HG03432 (cell line): ENCODE results near the gene ANKZF1.
A peak's percentile ranks its signal among the peaks of the same experiment; 100 is the strongest.
"Not testable (repeated sequence)": the region's sequence is repeated elsewhere in the genome, so short reads cannot be mapped to it uniquely, and the experiment has no call there.

Experiments
- ATAC-seq: cut with Tn5 transposase; IDR thresholded peaks from one replicate; pipeline ENCODE4 v1.9.1; 2021; ENCODE audit warnings: mild to moderate bottlenecking, moderate library complexity; ENCODE audit not compliant: unreplicated experiment

Gene ANKZF1

DNA sequence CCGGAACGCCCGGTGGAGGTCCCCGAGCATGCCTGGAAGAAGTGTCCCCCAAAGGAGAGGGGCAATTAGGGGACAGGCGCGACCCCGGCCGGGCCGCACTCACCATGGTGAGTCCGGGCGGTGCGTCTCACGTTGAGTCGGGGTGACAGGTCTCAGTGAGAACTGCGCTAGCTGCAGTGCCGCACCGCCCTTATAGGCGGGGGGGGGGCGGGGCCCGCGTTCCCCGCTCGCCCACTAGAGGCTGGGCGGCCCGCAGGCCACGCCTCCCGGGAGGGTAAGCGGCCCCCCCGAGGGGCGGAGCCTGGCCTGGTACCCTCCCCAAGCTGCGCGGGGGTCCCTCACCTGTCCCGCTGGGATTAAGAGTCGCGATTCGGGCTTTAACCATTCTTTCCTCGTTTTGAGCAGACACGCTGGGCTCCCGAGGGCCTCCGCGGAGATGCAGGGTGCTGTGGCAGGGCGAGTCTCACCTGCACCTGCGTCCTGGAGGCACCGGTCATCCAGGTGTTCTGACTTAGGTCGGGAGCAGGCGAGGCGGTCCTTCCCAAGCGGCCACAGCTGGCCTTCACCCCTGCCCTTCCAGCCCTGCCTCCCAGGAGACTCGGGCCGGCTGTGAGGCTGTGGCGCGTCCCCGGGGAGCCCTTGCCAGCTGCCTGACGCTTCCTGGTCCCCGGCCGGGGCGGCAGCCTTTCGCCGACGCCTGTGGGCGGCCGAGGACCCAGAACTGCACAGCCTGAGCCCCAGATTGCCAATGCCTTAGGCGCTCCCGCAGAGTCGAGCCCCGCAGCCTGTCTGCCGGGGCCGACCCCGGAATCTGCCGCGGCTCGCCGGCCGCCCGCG, 24.4 kb downstream of the ANKZF1 start, which contains the start of gene TUBA4A:
TUBA4A (minus strand) TSS at position 166 of the 837 bp plus-strand sequence; CDS start at position 106, 60 bp downstream.
- ATAC-seq = peak; percentile 65

DNA sequence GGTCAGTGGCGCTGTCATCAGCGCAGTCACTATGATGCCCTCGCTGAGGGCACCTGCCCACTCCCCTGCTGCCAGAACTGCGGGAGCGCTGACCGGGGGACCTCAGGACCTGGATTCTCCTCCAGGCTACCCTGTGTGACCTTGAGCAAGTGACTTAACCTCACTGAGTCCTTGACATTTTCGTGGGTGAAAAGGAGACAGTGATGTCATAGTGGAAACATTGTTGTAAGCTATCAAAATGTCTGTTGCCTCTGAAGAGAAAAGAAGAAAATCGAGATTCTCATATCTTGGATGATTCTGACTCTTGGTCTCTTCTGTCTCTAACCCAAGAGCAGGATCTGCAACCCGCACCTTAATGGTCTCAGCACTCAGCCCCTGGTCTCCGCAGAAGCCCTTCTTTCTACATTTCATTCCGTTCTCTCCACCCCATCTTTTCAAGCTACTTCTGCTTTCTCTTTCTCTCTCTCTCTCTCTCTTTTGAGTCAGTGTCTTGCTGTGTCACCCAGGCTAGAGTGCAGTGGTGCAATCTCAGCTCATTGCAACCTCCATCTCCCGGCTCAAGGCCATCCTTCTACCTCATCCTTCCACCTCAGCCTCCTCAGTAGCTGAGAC, 25.1 kb downstream of the ANKZF1 start:
- peak; percentile 34 for ATAC-seq

GRCh38 chr2:219258942-219259341, 29.3 kb downstream of the ANKZF1 start:
- ATAC-seq = not testable (repeated sequence)

GRCh38 chr2:219261024-219261855, 31.6 kb downstream of the ANKZF1 start:
- no peak for ATAC-seq

DNA sequence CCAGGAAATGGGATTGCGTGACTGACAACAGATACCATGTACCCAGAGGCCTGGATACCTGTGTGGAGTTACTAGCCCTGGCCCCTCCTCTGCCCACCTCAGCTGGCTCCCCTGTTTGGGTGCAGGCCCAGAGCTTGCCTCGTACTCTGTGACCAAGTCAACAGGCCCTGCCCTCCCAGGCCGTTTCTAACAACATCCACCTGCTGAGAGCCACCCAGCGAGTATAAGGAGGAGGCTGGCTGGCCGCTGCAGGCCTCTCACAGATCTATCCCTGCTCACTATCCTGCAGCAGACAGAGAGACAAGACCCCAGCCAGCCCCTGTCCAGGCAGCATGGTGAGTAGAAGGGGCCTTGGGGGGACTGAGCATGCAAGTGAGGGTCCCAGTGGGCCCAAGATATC, 36.6 kb downstream of the ANKZF1 start:
- ATAC-seq = no peak

DNA sequence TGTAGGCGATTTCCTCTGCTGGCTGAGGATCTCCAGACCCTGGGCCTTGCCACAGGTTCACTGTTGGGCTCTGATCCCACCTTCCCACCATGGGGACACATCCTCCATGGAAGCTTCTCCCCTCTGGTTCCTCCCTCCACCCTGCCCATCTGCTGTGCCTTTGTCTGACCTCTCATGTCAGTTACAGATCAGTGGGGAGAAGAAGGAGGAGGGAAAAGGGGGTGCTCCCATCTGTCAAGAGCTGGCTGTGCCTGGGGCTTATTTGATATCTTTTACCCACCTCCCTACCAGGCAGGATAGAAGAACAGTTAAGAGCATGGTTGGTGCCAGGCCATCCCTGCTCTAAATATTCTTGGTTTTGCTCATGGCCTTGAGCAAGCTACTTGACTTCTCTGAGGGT, 37.3 kb downstream of the ANKZF1 start:
- no peak for ATAC-seq

- no peak for ATAC-seq
Observed at GRCh38 chr2:219268294-219268693, 38.7 kb downstream of the ANKZF1 start.

GRCh38 chr2:219269362-219270054, 39.9 kb downstream of the ANKZF1 start:
- ATAC-seq = no peak

DNA sequence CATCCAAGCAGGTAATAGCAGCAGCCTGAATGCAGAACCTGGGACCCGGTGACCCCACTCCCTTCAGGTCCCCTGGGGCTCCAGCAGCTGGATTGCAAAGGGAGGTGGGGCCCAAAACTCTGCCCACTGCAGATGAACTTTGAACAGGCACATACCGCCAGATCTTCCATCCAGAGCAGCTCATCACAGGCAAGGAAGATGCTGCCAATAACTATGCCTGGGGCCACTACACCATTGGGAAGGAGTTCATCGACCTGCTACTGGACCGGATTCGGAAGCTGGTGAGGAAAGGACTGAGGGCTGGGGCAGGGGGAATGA, 40.4 kb downstream of the ANKZF1 start:
- ATAC-seq = no peak

DNA sequence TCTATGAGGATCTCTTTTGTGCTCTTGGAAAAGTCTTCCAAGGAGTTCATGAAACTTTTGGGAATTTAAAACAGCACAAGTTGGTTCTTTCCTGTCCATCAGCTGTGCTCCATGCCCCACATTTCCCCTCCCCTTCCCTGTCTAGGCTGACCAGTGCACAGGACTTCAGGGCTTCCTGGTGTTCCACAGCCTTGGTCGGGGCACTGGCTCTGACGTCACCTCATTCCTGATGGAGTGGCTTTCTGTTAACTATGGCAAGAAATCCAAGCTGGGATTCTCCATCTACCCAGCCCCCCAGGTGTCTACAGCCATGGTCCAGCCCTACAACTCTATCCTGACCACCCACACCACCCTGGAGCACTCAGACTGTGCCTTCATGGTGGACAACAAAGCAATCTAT, 41.4 kb downstream of the ANKZF1 start:
- no peak for ATAC-seq

DNA sequence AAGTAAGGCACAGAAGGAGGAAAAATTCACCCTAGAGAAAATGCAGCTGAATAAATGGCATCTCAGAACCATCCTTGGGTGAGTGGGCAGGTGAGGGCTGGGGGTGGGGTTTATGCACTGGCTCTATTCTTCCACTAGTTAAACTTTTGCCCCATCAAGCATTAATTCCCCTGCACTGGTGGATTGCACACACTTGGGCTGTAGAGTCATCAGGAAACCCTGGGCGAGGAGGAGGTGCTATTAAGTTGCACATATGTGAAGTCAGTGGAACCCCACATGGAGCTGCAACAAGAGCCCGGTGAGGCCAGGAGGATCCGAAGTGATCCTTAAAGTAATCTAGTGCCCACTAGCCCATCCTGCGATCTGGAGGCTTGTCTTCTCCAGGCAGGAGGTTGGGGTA, 42.8 kb downstream of the ANKZF1 start:
- no peak for ATAC-seq

DNA sequence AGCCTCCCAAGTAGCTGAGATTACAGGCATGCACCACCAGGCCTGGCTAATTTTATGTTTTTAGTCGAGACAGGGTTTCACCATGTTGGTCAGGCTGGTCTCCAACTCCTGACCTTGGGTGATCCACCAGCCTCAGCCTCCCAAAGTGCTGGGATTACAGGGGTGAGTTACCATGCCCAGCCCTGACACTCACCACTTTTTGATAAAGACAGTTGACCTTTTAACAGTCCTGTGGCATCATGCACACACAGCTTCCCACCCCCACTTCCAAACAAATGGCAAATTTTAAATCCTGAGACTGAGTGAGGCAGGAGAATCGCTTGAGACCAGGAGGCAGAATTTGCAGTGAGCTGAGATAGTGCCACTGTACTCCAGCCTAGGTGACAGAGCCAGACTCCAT, 43.4 kb downstream of the ANKZF1 start:
- ATAC-seq = no peak

- no peak for ATAC-seq
Observed at GRCh38 chr2:219273937-219274336, 44.3 kb downstream of the ANKZF1 start.

DNA sequence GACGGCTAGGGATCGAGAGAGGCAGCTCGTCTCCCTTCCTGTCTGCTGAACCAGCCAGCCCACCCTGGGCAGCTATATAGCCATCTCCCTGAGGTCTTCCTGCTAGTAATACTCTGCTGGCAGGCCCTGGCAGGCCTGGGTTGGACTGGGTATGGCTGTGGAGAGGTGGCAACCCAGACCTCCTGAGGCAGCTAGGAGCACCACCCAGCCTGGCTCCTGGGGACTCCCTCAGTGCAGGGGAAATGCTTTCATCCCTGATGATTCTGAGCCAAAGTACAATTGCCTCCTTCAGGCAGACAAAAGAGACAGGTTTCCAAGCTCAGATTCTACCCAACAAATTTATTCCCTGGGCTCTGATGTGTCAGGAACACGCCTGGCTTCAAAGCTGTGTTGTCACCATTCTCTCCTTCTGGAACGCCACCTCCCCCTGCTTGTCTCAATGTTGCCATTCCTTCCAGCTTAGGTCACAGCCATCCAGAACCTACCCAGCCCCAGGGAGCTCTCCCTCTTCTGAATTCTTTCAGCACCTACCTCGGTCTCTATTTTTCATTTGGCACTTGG, 44.8 kb downstream of the ANKZF1 start:
- ATAC-seq = no peak

GRCh38 chr2:219277703-219278654, 48.4 kb downstream of the ANKZF1 start:
- ATAC-seq = peak; percentile 26

- no peak for ATAC-seq
Observed at GRCh38 chr2:219278655-219279150, 49.1 kb downstream of the ANKZF1 start.

DNA sequence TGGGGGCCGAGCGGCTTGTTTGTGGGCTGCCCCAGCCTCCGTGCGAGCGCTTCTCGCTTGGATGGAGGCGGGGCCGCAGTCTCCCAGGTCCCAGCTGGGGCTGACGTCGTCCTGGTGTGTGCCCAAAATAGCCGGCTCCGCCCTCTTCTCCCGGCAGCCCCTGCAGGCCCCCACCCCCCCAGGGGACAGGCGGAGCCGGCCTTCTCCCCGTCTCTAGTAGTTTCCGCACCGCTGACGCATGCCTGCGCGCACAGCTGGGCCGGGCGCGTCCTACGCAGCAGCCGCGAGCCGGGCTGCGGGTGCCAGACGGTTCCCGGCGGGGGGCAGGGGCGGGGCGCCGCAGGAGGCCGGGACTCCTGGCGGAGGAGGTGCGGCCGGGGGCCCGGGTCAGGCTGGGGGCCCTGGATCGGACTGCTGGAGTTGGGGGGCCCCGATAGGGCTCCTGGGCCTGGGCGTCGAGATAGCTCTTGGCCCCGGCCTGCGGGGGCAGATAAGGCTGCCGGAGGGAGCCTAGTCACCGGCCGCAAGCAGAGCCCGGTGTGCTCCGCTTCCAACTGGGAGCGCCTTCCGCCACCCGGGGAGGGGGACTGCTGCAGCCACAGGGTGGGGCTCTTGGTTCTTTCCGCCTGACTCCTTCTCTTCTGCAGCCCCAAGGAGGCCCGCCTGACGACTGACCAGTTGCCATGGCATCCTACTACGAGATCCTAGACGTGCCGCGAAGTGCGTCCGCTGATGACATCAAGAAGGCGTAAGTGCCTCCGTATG, 49.7 kb downstream of the ANKZF1 start, which contains the start of gene DNAJB2:
DNAJB2 (plus strand) TSS at position 216 of the 765 bp plus-strand sequence; CDS start at position 684, 468 bp downstream.
- ATAC-seq = peak; percentile 91

DNA sequence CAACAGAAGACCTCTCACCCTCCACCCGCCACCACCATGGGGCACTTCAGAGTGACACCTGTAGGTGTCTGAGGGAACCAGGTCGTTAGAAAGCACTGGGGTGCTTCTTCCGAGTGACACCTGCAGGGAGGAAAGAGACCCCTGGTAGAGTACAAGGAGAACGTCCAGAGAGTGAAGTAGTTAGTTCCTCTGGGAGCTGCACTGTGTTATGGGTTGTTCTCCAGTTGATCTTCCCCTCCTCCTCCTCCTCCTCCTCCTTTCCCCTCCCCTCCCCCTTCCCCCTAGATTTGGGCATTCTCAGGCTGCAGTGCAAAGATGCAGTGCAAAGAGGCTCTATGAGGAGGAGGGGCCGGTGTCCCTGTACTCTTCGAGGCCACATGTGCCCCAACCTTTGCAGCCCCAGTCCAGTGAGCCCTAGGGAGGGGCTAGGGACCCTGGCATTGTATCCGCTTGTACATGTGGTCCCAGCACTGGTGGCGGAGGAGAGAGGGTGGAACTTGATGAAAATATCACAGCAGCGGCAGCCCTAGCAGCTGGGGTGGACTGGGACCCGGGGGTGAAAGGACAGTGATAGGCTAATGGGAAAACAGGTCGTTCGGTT, 50.4 kb downstream of the ANKZF1 start:
- no peak for ATAC-seq
